M059J (cell line): ENCODE data around the gene SHBG. TPM values are rescaled to one million over a fixed set of nuclear protein-coding genes. Genes with fewer than 3 reads are reported as not detected.
"Not testable (repeated sequence)": the region's sequence is repeated elsewhere in the genome, so short reads cannot be mapped to it uniquely, and the experiment has no call there.

ENCODE experiments used
- DNase-seq: peaks from one replicate; pipeline ENCODE4 v3.0.0-alpha.2; 2012; ENCODE audit warnings: low read depth
- total RNA-seq: library from RNA; depleted of rRNA; stranded (reverse); fragments of >200 nt; shearing (Covaris generic); gene quantifications from 2 replicates; pipeline ENCODE4 v1.2.3, GENCODE V29; 2014; rRNA removed

Gene SHBG, protein sequence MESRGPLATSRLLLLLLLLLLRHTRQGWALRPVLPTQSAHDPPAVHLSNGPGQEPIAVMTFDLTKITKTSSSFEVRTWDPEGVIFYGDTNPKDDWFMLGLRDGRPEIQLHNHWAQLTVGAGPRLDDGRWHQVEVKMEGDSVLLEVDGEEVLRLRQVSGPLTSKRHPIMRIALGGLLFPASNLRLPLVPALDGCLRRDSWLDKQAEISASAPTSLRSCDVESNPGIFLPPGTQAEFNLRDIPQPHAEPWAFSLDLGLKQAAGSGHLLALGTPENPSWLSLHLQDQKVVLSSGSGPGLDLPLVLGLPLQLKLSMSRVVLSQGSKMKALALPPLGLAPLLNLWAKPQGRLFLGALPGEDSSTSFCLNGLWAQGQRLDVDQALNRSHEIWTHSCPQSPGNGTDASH
- not detected in 2 replicates for total RNA-seq

DNA sequence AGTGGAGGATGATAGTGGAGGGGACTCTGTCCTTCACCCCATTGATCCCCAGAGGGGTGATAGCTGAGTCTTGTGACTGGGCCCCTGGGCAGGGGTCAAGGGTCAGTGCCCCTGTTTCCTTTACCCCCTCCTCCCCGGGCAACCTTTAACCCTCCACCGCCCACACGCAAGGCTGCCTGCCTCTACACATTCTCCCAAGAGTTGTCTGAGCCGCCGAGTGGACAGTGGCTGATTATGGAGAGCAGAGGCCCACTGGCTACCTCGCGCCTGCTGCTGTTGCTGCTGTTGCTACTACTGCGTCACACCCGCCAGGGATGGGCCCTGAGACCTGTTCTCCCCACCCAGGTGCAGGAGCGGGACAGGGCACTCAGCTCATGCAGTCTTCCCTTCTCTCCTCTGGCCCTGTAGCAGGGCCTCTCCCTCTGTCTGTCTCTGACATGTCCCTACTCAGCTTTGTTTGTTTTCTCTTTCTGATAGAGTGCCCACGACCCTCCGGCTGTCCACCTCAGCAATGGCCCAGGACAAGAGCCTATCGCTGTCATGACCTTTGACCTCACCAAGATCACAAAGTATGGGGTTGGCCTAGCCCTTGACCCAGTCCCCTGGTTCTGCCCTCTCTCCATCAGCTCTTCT lies at the start of gene SHBG:
TSS of gene SHBG (plus strand) at position 197 of the 633 bp plus-strand sequence. CDS start at position 235, 38 bp downstream.
- DNase-seq = no peak

DNA sequence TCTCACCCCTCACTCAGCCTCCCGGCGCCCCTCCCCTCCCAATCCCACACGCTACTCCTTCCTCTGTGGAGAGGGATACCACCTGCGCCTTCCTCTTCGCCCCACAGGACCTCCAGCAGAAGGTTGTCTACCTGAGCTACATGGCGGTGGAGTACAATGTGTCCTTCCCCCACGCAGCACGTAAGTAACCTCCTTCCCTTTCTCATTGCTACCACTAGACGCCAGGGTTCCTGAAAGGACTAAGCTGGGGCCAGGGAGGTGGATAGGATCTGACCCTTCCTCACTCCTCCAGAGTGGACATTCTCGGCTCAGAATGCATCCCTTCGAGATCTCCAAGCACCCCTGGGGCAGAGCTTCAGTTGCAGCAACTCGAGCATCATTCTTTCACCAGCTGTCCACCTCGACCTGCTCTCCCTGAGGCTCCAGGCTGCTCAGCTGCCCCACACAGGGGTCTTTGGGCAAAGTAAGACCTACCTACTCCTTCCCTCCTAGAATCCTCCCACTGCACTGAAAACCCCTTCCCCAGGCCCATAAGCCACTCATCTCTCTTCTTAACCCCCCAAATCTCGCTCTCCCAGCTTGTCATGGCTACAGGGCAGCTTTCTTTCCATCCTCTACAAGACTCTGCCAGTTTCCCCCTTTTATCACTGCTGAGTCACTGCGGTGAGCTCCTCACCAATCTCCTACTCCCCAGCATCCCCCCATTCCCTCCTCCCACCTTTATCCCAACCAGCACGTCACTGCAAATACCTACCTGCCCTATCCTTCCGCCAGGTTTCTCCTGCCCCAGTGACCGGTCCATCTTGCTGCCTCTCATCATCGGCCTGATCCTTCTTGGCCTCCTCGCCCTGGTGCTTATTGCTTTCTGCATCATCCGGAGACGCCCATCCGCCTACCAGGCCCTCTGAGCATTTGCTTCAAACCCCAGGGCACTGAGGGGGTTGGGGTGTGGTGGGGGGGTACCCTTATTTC lies 49.0 kb upstream of the SHBG start:
- no peak for DNase-seq

DNA sequence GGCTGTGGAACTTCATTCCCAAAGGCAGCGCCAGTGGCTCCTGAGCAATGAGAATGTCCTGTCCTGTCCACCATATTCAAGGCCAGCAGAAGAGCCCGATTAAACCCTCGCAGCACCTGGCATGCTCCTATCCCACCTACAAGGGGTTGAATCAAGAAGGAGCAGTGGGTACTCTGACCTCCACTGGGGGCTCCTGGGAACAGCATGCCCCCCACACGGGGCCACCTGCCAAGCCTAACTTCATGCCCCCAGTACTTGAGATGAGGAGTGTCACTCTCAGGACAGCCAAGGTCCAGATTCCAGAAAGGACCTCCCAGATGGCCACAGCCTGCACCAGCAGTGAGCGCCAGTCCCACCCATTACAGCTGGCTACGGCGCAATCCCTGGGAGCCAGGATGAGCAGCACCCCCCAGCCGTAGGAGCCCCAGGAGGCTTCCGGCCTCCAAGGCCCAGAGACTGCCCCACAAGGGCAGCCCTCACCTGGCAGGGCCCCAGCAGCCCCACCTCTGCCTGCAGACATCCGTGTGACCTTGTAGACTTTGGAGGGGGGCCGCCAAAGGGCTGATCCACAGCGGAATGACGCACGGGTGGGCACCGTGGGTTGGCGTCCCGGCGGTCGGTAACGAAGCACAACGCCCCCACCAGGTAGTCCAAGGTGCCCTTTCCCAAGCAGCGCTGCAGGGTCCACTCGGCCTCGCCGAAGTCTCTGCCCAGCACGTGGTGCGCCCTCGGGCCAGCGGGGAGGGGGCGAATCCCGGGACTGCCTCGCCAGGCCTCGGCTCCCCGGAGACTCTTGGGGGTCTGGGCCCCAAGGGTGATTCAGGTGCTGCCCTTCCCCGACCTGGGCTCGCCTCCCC lies 47.3 kb upstream of the SHBG start:
- DNase-seq = no peak

DNA sequence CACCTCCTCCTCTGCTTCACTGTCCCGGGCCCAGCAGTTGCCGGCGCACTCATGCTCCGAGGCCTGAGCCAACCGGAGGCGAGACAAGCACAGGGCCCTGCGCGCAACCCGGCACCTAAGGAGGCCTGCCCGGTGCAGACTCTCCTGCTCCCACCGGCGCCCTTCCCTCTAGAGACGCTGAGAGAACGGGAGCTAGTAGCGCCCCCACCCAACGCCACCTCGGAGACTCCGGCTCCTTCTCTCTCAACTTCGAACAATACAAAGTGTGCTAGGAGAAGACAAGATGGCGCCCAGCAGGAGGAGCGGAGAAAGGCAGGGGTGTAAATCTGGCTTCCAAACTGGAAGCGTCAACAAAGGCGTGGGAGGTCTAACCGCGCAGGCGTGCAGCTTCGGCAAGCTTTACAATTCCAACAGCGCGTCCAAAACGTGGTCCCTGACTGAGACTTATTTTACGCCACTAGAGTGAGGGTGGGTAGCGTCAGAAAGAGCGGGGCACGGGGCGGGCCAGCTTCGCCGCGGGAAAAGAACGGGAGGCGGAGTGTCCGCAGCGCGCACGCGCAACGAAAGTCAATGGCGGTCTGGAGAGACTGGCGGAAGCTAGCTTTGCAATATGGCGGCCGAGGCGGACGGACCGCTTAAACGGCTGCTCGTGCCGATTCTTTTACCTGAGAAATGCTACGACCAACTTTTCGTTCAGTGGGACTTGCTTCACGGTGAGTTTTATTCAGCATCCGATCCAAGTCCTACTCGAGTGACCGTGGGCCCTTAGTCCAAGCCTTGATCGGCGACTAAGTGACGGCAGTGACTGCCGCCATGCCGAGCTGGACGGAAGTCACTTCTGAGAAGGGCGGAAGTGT lies 46.5 kb upstream of the SHBG start, which contains the start of gene MPDU1:
TSS of gene MPDU1 (plus strand) at position 600 of the 857 bp plus-strand sequence. CDS start at position 611, 11 bp downstream.
- DNase-seq = peak; percentile 90

DNA sequence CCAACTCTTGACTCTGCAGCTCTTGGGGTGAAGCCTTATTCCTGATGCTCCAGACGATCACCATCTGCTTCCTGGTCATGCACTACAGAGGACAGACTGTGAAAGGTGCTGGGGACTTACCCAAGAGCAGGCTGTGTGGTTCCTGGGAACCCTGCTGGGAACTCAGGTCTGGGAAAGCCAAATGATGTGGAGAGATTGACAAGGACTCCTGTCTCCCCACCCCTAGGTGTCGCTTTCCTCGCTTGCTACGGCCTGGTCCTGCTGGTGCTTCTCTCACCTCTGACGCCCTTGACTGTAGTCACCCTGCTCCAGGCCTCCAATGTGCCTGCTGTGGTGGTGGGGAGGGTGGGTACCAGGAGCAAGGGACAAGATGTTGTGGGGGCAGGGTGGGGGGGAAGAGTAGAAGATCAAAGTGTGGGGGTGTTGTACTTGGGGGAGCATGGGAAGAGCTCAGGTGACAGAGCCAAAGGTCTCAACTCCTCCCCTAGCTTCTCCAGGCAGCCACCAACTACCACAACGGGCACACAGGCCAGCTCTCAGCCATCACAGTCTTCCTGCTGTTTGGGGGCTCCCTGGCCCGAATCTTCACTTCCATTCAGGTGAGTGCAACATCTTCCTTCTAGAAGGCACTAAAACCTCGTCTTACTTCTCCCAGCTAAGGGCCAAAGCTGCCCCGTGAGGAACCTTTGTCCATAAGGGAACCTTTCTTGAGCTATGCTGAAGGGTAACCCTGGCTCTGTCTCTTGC lies 43.1 kb upstream of the SHBG start:
- no peak for DNase-seq

DNA sequence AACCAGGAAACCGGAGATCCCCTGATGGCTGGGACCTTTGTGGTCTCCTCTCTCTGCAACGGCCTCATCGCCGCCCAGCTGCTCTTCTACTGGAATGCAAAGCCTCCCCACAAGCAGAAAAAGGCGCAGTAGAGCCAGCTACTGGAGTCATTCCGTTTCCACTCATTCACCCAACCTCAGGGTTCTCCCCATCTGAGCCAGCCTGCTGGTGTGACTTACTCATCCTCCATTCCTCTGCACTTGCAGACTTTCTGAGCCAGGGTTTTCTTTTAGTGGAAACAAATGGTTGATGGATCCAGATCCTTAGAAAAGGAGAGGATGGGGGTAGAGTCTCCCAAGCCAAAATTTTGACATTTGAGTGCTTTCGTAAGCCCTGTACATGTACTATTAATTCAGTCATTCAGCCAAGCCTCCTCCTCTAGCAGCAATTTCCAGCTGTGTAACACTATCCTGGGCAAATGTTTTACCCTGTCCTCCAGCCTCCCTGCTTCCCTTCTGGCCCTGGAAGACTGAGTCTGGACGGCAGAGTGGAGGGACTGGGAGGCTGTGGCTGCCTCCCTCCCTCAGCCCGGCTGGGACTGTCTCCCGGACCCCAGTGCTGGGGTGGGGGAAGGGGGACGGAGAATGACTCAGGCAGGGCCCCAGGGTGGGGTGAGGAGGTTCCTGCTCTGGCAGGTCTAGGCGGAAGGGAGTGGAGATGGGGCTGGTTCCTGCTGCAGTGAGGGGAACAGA lies 42.3 kb upstream of the SHBG start:
- DNase-seq = peak; percentile 91

DNA sequence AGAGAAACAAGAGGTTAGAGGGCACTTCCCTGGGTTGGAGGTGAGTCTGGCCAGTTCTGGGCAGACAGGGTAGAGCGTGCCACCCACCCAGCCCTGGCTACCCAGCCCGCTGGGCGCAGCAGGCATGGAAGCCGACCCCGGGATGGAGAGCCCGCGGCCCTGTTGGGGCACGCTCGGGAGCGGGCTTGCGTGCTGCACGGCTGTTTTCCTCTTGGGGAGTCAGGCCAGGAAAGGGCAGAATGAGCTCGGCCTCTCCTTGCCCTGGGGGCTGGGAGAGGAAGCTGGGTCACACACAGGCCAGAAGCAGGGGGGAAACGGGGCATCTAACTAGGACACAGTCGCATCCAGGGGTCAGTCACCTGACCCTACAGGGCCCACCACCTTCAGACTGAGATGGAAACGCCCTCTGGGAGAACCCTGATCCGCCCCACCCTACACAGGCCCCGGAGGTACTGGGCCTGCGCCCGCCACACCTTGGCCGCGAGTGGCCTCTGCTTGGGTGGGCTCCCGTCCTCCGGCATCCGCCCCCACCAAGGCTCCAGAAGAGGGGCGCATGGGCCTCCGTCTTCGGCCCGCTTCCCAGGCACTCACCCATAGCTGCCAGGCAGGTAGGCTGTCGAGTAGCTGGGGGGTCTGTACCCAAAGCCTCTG lies 41.3 kb upstream of the SHBG start:
- DNase-seq = no peak

DNA sequence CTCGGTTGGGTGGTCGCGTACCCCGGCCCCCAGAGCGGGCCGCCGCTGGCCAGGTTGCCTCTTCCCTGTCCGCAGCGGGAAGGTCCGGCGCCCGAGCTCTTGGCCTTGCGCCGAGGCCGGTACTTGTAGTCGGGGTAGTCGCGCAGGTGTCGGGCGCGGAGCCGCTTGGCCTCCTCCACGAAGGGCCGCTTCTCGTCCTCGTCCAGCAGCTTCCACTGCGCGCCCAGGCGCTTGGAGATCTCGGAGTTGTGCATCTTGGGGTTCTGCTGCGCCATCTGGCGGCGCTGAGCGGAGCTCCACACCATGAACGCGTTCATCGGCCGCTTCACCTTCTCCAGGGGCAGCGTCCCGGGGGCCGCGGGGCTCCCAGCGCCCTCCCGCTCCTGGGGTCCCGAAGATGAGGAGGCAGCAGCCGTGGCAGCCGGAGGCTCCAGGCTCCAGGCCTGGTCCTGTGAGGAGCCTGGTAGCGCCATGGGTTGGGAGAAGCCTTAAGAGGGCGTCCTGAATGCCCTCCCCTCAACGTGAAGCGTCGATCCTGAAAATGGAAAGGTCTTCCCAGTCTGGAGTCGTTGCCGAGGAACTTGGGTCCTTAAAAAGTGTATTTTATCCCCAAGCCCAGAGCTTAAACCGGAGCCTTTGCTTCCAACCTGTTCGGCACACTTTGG lies 40.6 kb upstream of the SHBG start:
- no peak for DNase-seq

DNA sequence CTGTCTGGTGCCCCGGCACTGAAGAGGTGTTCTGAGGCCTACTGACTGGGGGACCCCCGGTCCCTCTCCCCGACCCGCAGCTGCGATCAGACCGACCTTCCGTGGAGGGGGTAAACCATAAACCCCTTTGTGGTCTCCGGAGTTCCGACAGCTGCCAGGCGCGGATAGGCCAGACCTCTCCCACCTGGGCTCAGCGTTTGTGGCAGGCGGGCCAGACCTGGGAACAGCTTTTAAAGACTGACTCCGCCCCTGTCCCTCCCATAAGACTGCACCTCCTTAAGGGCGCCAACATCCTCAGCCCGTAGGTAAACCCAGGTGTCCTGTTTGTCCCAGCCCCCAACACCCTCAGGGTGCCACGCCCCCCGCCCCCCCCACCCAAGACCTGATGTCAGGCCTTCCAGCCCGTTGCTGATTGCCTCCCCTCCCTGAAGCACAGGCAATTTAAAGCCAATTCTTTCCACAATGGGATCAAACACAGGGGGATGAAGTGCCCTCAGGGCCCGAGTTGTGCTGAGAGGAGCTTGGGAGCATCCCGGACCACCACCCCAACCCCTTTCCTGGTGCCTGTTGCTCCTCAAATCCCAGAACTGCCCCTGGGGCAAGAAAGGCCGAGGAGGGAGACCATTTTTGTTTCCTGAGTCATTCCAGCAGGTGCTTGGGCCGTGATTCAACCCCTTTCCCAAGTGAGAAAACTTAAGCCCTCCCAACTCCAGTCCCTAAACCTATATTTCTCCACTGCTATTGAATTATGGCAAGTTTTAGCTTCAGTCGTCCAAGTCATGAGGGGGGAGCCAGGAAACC lies 39.8 kb upstream of the SHBG start, which contains the start of gene SOX15:
TSS of gene SOX15 (minus strand) at position 204 of the 801 bp plus-strand sequence. CDS start 418 bp downstream, outside the sequence.
- peak; percentile 77 for DNase-seq

DNA sequence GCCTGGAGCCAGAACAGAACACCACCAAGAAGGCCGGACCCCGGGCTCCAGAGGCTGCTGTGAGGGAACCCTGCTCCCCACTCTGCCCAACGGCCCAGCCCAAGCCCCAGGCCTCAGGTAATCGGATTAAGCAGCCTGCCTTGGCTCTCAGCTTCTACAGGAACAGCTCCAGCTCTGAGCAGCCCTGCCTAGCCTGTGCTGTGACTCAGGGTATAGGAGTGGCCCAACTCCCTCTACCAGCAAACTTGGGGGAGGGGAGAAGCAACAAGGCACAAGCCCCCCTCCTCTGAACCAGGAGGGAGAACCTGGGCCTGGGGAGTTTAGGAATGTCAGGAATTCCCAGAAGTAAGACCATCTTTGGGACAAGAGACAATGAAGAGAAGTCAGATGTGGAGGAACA lies 39.2 kb upstream of the SHBG start:
- DNase-seq = peak; percentile 72

DNA sequence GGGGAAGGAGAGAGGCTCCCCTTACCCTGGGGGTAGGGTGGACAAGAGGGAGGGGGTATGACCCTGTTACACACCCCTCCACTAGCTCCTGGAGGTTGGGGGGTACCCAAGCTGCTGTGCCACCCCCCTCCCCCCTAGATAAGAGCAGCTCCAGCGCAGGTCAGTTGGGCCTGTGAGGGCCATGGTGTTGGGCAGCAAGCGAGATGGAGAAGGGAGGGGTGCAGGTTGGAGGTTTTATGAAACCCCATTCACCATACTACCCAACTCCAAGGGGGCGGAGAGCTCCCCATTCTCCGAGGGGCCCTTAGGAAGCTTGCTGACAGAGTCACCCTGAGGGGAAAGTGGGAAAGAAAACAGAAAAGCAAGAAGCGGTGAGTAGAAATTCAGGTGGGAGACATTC lies 38.3 kb upstream of the SHBG start:
- no peak for DNase-seq

DNA sequence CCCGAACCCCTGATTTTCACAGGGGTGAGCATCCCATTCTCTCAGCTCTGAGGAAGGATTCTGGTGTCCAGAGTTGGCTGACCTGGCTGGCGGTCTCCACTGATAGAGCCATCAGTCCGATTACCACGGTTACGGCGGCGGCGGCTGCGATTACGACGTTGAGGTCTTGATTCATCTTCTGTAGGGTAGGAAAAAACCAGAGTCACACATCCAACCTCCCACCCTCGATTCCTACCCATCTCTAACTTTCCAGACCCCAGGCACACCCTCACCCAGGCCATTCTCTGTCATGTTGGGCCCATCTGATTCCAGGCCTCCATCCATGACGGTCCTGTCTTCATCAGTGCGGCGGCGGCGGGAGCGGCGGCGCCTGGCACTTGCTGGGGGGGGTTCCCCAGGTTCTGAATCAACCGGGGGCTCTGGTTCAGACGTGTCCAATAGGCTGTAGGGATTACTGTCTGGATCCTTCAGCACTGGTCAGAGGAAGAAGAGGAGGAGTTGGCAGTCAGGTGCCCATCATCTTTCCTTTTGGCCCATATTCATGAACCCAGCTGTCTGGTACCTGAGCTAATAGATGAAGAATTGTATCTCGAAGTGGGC lies 37.4 kb upstream of the SHBG start:
- DNase-seq = no peak

DNA sequence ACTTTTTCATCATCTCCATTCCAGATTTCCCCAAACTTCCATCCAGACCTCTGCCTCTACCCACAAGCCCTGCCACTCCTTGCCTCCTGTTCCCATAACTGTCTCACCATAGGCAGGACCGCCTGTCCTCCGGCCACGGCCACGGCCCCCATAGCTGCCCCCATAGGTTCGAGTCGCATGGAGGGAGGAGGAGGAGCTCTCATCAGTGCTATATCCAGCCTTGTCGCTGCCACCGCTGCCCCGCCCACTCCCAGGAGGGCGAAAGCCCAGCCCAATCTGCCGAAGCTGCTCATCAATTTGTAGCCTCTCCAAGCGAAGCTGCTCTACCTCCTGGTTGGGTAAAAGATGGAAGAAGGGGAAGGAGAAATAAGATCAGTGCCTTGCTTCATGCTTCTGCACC lies 36.6 kb upstream of the SHBG start:
- no peak for DNase-seq

DNA sequence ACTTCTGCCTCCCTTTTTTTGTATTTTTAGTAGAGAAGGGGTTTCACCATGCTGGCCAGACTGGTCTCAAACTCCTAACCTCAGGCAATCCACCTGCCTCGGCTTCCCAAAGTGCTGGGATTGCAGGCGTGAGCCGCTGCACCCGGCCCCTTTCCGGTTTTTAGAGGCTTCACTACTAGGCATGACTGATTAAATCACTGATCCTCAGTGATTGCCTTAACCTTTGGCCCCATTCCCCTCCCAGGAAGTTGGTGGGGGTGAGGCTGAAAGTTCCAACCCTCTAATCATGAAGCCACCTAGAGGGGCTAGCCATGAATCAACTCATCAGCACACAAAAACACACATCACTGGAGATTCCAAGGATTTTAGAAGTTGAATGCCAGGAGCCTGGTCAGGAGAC lies 32.4 kb upstream of the SHBG start:
- DNase-seq = not testable (repeated sequence)

DNA sequence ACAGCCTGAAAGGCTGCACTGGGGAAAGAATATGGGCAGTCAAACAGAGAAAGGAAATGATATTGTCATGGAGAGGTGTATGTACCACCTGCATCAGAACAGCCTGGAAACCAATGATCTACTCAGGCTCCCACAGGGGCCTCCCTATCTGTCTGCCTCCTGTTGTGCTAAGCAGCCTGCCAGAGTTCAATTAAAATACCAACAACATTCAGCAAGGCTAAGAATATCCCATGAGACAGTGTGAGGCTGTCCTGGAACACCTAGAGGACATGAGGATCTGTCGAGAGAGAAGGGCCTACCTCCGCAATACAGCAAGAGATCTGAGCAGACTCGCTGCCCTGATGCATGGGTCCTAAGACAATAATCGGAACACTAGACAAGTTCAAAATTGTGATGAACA lies 23.7 kb upstream of the SHBG start:
- DNase-seq = no peak

DNA sequence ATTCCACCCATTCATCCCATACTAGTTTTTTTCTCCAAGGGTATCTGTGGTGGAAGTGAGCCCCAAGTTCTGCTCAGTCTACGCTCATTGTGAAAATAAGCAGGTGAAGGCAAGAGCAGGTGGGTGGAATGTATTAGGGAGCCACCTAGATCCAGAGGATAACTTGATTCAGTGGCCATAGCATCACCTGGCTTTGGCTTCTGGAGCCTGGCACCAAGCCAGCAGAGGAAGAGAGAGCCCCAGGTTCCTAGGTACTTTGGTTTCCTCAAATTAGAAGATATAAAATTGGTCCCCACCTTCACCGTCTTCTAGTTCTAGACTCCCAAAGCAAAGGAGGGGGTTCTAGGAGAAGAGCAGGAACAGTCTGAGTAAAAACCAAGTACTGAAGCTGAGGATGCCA lies 19.3 kb upstream of the SHBG start:
- no peak for DNase-seq
